OCI-LY3 (cell line): ENCODE results near the gene ZNF618.

ENCODE experiments used
- CTCF ChIP-seq: fragments of 200-600, 300-600 bp; sonication (generic); IDR thresholded peaks from 2 replicates; pipeline ENCODE4 v1.5.1; 2014; ENCODE audit warnings: antibody characterized with exemption, low read length, low read depth
- EZH2phosphoT487 ChIP-seq: fragments of 200-600 bp; shearing (Covaris generic); IDR thresholded peaks from 2 replicates; pipeline ENCODE4 v1.6.1; 2018; ENCODE audit warnings: antibody characterized with exemption, mixed run types, low read depth

- TF ChIP-seq CTCF: no peak
- no peak for TF ChIP-seq EZH2phosphoT487
These were observed 153.4 kb downstream of the ZNF618 start for GRCh38 chr9:114029311-114030170.
